Esophagus muscularis mucosa (tissue), 3 donors: Measurements from ENCODE around the gene GSG1L.

Experiments used
- POLR2A ChIP-seq: fragments of 450-650 bp; IDR thresholded peaks from one replicate; pipeline ENCODE4 v1.6.1; 2017; ENCODE audit warnings: antibody characterized with exemption, moderate library complexity, mild to moderate bottlenecking, low read depth
- POLR2AphosphoS5 ChIP-seq, 2 donors: sonication (generic); formaldehyde crosslinking; IDR thresholded peaks; one replicate each; pipeline ENCODE4 v1.6.1; 2017; ENCODE audit warnings: antibody characterized with exemption in 2 of 2
- TF ChIP-seq, protein P1 (sequence below), 3 experiments: fragments of 200-600 bp in 2 of 3; fragments of 450-650 bp in 1 of 3; sonication (generic) in 2 of 3; IDR thresholded peaks; one replicate each; pipeline ENCODE4 v1.5.1; 2017 to 2019; ENCODE audit warnings: antibody characterized with exemption in 3 of 3, mild to moderate bottlenecking in 2 of 3, moderate library complexity in 1 of 3

- TF ChIP-seq, protein P1, sequence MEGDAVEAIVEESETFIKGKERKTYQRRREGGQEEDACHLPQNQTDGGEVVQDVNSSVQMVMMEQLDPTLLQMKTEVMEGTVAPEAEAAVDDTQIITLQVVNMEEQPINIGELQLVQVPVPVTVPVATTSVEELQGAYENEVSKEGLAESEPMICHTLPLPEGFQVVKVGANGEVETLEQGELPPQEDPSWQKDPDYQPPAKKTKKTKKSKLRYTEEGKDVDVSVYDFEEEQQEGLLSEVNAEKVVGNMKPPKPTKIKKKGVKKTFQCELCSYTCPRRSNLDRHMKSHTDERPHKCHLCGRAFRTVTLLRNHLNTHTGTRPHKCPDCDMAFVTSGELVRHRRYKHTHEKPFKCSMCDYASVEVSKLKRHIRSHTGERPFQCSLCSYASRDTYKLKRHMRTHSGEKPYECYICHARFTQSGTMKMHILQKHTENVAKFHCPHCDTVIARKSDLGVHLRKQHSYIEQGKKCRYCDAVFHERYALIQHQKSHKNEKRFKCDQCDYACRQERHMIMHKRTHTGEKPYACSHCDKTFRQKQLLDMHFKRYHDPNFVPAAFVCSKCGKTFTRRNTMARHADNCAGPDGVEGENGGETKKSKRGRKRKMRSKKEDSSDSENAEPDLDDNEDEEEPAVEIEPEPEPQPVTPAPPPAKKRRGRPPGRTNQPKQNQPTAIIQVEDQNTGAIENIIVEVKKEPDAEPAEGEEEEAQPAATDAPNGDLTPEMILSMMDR (IDR thresholded peaks at IDR 0.05), result no peak
- TF ChIP-seq POLR2AphosphoS5 (IDR thresholded peaks at IDR 0.05) (no peak), POLR2A (no peak)
Measured at GRCh38 chr16:27976990-27977389, 86.5 kb downstream of the GSG1L start.
